ENCODE results near the gene CDC37.

The CDC37 gene

GRCh38 chr19:10442698-10443097, 39.4 kb upstream of the CDC37 start:
- Histone ChIP-seq H3K27me3 (ENCODE audit: insufficient read depth, poor library complexity, severe bottlenecking) (no peaks in the 10 kb centered on the region), H3K4me3 (ENCODE audit: severe bottlenecking) (no peak overlapping the region), H3K36me3 (ENCODE audit: low read depth) (no peaks in the 10 kb centered on the region), H3K4me1 (ENCODE audit: insufficient read depth, poor library complexity, severe bottlenecking) (no peaks in the 10 kb centered on the region), H3K9me3 (ENCODE audit: severe bottlenecking) (no peaks in the 10 kb centered on the region), H3K27ac (ENCODE audit: poor library complexity, severe bottlenecking) (no peak overlapping the region)
- DNase-seq (ENCODE audit: low spot score) (no peak), ATAC-seq (ENCODE audit: low read depth) (no peak)
- no peak for TF ChIP-seq CTCF (IDR thresholded peaks at IDR 0.05; ENCODE audit: poor library complexity, severe bottlenecking)

- H3K4me3 ChIP-seq (ENCODE audit: severe bottlenecking) = no peak overlapping the region
- no peaks in the 10 kb centered on the region for H3K36me3 ChIP-seq (ENCODE audit: low read depth)
- H3K27me3 ChIP-seq (ENCODE audit: insufficient read depth, poor library complexity, severe bottlenecking) = no peaks in the 10 kb centered on the region
- no peak for TF ChIP-seq CTCF (IDR thresholded peaks at IDR 0.05; ENCODE audit: poor library complexity, severe bottlenecking)
- DNase-seq (ENCODE audit: low spot score) (no peak), ATAC-seq (ENCODE audit: low read depth) (no peak)
- H3K27ac ChIP-seq (ENCODE audit: poor library complexity, severe bottlenecking) = no peak overlapping the region
- H3K4me1 ChIP-seq (ENCODE audit: insufficient read depth, poor library complexity, severe bottlenecking) = no peaks in the 10 kb centered on the region
- no peaks in the 10 kb centered on the region for H3K9me3 ChIP-seq (ENCODE audit: severe bottlenecking)
Measured at GRCh38 chr19:10439588-10439987, 36.2 kb upstream of the CDC37 start.

GRCh38 chr19:10433131-10433536, 29.8 kb upstream of the CDC37 start:
- no peaks in the 10 kb centered on the region for H3K9me3 ChIP-seq (ENCODE audit: severe bottlenecking)
- no peak overlapping the region for H3K27ac ChIP-seq (ENCODE audit: poor library complexity, severe bottlenecking)
- TF ChIP-seq CTCF (IDR thresholded peaks at IDR 0.05; ENCODE audit: poor library complexity, severe bottlenecking) = no peak
- no peaks in the 10 kb centered on the region for H3K36me3 ChIP-seq (ENCODE audit: low read depth)
- no peak overlapping the region for H3K4me3 ChIP-seq (ENCODE audit: severe bottlenecking)
- no peak for ATAC-seq (ENCODE audit: low read depth)
- H3K4me1 ChIP-seq (ENCODE audit: insufficient read depth, poor library complexity, severe bottlenecking) = no peaks in the 10 kb centered on the region
- peaks cover 23% of the 10 kb centered on the region for H3K27me3 ChIP-seq (ENCODE audit: insufficient read depth, poor library complexity, severe bottlenecking)
- no peak for DNase-seq (ENCODE audit: low spot score)

- DNase-seq (ENCODE audit: low spot score) = no peak
- H3K9me3 ChIP-seq (ENCODE audit: severe bottlenecking) = no peaks in the 10 kb centered on the region
- no peaks in the 10 kb centered on the region for H3K4me1 ChIP-seq (ENCODE audit: insufficient read depth, poor library complexity, severe bottlenecking)
- TF ChIP-seq CTCF (IDR thresholded peaks at IDR 0.05; ENCODE audit: poor library complexity, severe bottlenecking) = no peak
- H3K4me3 ChIP-seq (ENCODE audit: severe bottlenecking) = no peak overlapping the region
- no peaks in the 10 kb centered on the region for H3K36me3 ChIP-seq (ENCODE audit: low read depth)
- no peak for ATAC-seq (ENCODE audit: low read depth)
- peaks cover 23% of the 10 kb centered on the region for H3K27me3 ChIP-seq (ENCODE audit: insufficient read depth, poor library complexity, severe bottlenecking)
- H3K27ac ChIP-seq (ENCODE audit: poor library complexity, severe bottlenecking) = no peak overlapping the region
Measured at GRCh38 chr19:10432736-10433130, 29.4 kb upstream of the CDC37 start.

GRCh38 chr19:10431943-10432735, 28.8 kb upstream of the CDC37 start:
- Histone ChIP-seq H3K9me3 (ENCODE audit: severe bottlenecking) (no peaks in the 10 kb centered on the region), H3K27ac (ENCODE audit: poor library complexity, severe bottlenecking) (no peak overlapping the region), H3K27me3 (ENCODE audit: insufficient read depth, poor library complexity, severe bottlenecking) (peaks cover 23% of the 10 kb centered on the region), H3K36me3 (ENCODE audit: low read depth) (no peaks in the 10 kb centered on the region), H3K4me3 (ENCODE audit: severe bottlenecking) (peak overlapping the region; percentile 8), H3K4me1 (ENCODE audit: insufficient read depth, poor library complexity, severe bottlenecking) (no peaks in the 10 kb centered on the region)
- ATAC-seq (ENCODE audit: low read depth) (peak; percentile 35; the same call in 1 of the 3 replicates), DNase-seq (ENCODE audit: low spot score) (no peak)
- no peak for TF ChIP-seq CTCF (IDR thresholded peaks at IDR 0.05; ENCODE audit: poor library complexity, severe bottlenecking)

All from RWPE2 (cell line).